Neural cell (in vitro differentiated cells): ENCODE results near the gene BICRA. TPM values are rescaled to one million over a fixed set of nuclear protein-coding genes. Genes with fewer than 3 reads are reported as not detected.

ENCODE experiments used
- H2AFZ ChIP-seq: fragments of 200-600, 300-800 bp; sonication (generic), shearing (Covaris generic); 2 replicates; pipeline ENCODE4 v1.6.0; 2014; ENCODE audit warnings: low read depth, mild to moderate bottlenecking, antibody characterized with exemption, low read length, moderate library complexity
- H3F3A ChIP-seq: fragments of 200-600 bp; shearing (Covaris generic); 2 replicates; pipeline ENCODE4 v1.6.1; 2016; ENCODE audit warnings: mild to moderate bottlenecking, moderate library complexity, mixed read lengths, antibody characterized with exemption, low read length; ENCODE audit not compliant: insufficient read depth, poor library complexity, severe bottlenecking
- H3K27ac ChIP-seq: fragments of 200-600, 300-800 bp; sonication (generic), shearing (Covaris generic); 2 replicates; pipeline ENCODE4 v1.5.1; 2014; ENCODE audit warnings: mild to moderate bottlenecking, low read length, moderate library complexity
- H3K27me3 ChIP-seq: fragments of 300-800, 200-600 bp; sonication (generic), shearing (Covaris generic); 2 replicates; pipeline ENCODE4 v1.6.0; 2014; ENCODE audit warnings: mild to moderate bottlenecking, low read depth, low read length, moderate library complexity; ENCODE audit not compliant: insufficient read depth
- H3K36me3 ChIP-seq: fragments of 300-800, 200-600 bp; sonication (generic), shearing (Covaris generic); 2 replicates; pipeline ENCODE4 v1.5.1; 2014; ENCODE audit warnings: mild to moderate bottlenecking, antibody characterized with exemption, low read length, moderate library complexity; ENCODE audit not compliant: insufficient read depth
- H3K4me2 ChIP-seq: fragments of 300-800, 200-600 bp; sonication (generic), shearing (Covaris generic); 2 replicates; pipeline ENCODE4 v1.6.0; 2014; ENCODE audit warnings: mild to moderate bottlenecking, low read length
- H3K4me3 ChIP-seq: fragments of 300-800, 200-600 bp; sonication (generic), shearing (Covaris generic); 2 replicates; pipeline ENCODE4 v1.5.1; 2014; ENCODE audit warnings: mild to moderate bottlenecking, low read length, moderate library complexity
- H3K79me2 ChIP-seq: fragments of 200-600 bp; shearing (Covaris generic); replicated peaks from 2 replicates; pipeline ENCODE4 v1.6.0; 2014; ENCODE audit warnings: mild to moderate bottlenecking, low read length, moderate library complexity; ENCODE audit not compliant: insufficient read depth
- H3K9ac ChIP-seq: fragments of 300-800, 200-600 bp; sonication (generic), shearing (Covaris generic); 2 replicates; pipeline ENCODE4 v1.6.1; 2016; ENCODE audit warnings: mild to moderate bottlenecking, low read length, mixed read lengths
- H3K9me2 ChIP-seq: fragments of 200-600 bp; shearing (Covaris generic); 2 replicates; pipeline ENCODE4 v1.6.1; 2016; ENCODE audit warnings: mild to moderate bottlenecking, low read length, mixed read lengths; ENCODE audit not compliant: insufficient read depth
- H3K9me3 ChIP-seq: fragments of 200-600, 300-800 bp; sonication (generic), shearing (Covaris generic); 2 replicates; pipeline ENCODE4 v1.6.1; 2016; ENCODE audit warnings: mild to moderate bottlenecking, mixed run types, low read length, moderate library complexity, mixed read lengths
- H4K20me1 ChIP-seq: fragments of 200-600 bp; shearing (Covaris generic); 2 replicates; pipeline ENCODE4 v1.6.1; 2016; ENCODE audit warnings: mild to moderate bottlenecking, mixed run types; ENCODE audit not compliant: insufficient read depth
- CTCF ChIP-seq: fragments of 450-650 bp; IDR thresholded peaks from 2 replicates; pipeline ENCODE4 v1.5.1; 2014; ENCODE audit warnings: antibody characterized with exemption, mild to moderate bottlenecking, moderate library complexity; ENCODE audit not compliant: poor library complexity, severe bottlenecking
- EP300 ChIP-seq: fragments of 450-650 bp; conservative IDR thresholded peaks from 2 replicates; pipeline ENCODE4 v1.6.1; 2014; ENCODE audit warnings: antibody characterized with exemption, mild to moderate bottlenecking, moderate library complexity; ENCODE audit not compliant: poor library complexity, severe bottlenecking
- MXI1 ChIP-seq: fragments of 450-650 bp; conservative IDR thresholded peaks from 2 replicates; pipeline ENCODE4 v1.6.1; 2014; ENCODE audit warnings: antibody characterized with exemption, mild to moderate bottlenecking; ENCODE audit not compliant: poor library complexity, severe bottlenecking
- POLR2AphosphoS5 ChIP-seq: IDR thresholded peaks from 2 replicates; pipeline ENCODE4 v1.6.1; 2012
- RAD21 ChIP-seq: fragments of 450-650 bp; conservative IDR thresholded peaks from 2 replicates; pipeline ENCODE4 v1.6.1; 2014; ENCODE audit warnings: antibody characterized with exemption, mild to moderate bottlenecking, moderate library complexity
- REST ChIP-seq: IDR thresholded peaks from 2 replicates; pipeline ENCODE4 v1.6.1; 2012; ENCODE audit warnings: borderline replicate concordance
- SMC3 ChIP-seq: fragments of 450-650 bp; conservative IDR thresholded peaks from 2 replicates; pipeline ENCODE4 v1.6.1; 2014; ENCODE audit warnings: antibody characterized with exemption, mild to moderate bottlenecking, moderate library complexity; ENCODE audit not compliant: poor library complexity
- TAF1 ChIP-seq: IDR thresholded peaks from 2 replicates; pipeline ENCODE4 v1.6.1; 2012; ENCODE audit warnings: low read depth
- polyA plus RNA-seq: library from polyadenylated mRNA; depleted of rRNA; stranded (reverse); fragments of >200 nt; gene quantifications from 2 replicates; pipeline ENCODE4 v1.2.3, GENCODE V29; 2014

BICRA gene
- polyA plus RNA-seq, 1 donor from 2014 or later = 0.11 TPM

- Histone ChIP-seq H3K27ac (no peak overlapping the region), H3K9ac (no peak overlapping the region), H4K20me1 (no peaks in the 10 kb centered on the region)
Observed at GRCh38 chr19:47658431-47659348, 49.8 kb downstream of the BICRA start.

GRCh38 chr19:47660435-47660832, 51.5 kb downstream of the BICRA start:
- peaks cover 28% of the 10 kb centered on the region for H3K79me2 ChIP-seq
- H3K9ac ChIP-seq = no peak overlapping the region
- H3F3A ChIP-seq = no peaks in the 10 kb centered on the region
- H3K9me2 ChIP-seq = no peaks in the 10 kb centered on the region
- no peak overlapping the region for H3K4me2 ChIP-seq
- no peaks in the 10 kb centered on the region for H3K9me3 ChIP-seq
- H2AFZ ChIP-seq = no peak overlapping the region
- no peak for TF ChIP-seq POLR2AphosphoS5
- TF ChIP-seq MXI1 = no peak
- no peak for TF ChIP-seq CTCF
- TF ChIP-seq RAD21 = no peak
- TF ChIP-seq REST = no peak
- no peaks in the 10 kb centered on the region for H3K36me3 ChIP-seq
- no peak overlapping the region for H3K4me3 ChIP-seq
- no peaks in the 10 kb centered on the region for H4K20me1 ChIP-seq
- H3K27ac ChIP-seq = no peak overlapping the region
- H3K27me3 ChIP-seq = no peaks in the 10 kb centered on the region

More at GRCh38 chr19:47658431-47659348, 49.8 kb downstream of the BICRA start:
- H2AFZ ChIP-seq = no peak overlapping the region
- H3K4me2 ChIP-seq = no peak overlapping the region
- H3K9me2 ChIP-seq = no peaks in the 10 kb centered on the region
- no peaks in the 10 kb centered on the region for H3K9me3 ChIP-seq
- no peaks in the 10 kb centered on the region for H3K27me3 ChIP-seq
- H3F3A ChIP-seq = no peaks in the 10 kb centered on the region
- TF ChIP-seq POLR2AphosphoS5 = no peak
- no peak for TF ChIP-seq RAD21
- TF ChIP-seq TAF1 = no peak
- no peak for TF ChIP-seq CTCF
- no peak for TF ChIP-seq EP300
- TF ChIP-seq SMC3 = no peak
- no peak for TF ChIP-seq REST
- H3K4me3 ChIP-seq = no peak overlapping the region
- peaks cover 2% of the 10 kb centered on the region for H3K36me3 ChIP-seq
- H3K79me2 ChIP-seq = peaks cover 36% of the 10 kb centered on the region
